Measurements from ENCODE around the gene TWSG1.

Gene TWSG1

DNA sequence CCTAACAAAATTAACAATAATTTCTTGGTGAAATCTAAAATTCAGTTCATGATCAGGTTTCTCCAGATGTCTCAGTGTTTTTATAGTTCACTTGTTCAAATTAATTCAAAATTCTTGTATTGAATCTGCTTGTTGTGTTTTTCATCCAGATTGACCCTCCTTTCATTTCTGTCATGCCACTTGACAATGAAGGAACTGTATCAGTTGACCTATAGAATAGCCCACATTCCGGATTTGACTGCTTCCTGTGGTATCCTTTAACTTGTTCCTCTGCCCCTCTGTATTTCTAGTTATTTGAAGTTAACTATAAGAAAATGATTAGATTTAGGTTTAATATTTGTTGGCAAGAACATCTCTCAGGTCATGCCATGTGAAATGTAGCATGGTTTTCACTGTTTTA, 53.3 kb downstream of the TWSG1 start:
- H3K27ac ChIP-seq (replicated peaks), result no peak overlapping the region
- no peak for TF ChIP-seq SPI1 (IDR thresholded peaks at IDR 0.05; ENCODE audit: borderline replicate concordance, low read depth)
- TF ChIP-seq, protein P1, sequence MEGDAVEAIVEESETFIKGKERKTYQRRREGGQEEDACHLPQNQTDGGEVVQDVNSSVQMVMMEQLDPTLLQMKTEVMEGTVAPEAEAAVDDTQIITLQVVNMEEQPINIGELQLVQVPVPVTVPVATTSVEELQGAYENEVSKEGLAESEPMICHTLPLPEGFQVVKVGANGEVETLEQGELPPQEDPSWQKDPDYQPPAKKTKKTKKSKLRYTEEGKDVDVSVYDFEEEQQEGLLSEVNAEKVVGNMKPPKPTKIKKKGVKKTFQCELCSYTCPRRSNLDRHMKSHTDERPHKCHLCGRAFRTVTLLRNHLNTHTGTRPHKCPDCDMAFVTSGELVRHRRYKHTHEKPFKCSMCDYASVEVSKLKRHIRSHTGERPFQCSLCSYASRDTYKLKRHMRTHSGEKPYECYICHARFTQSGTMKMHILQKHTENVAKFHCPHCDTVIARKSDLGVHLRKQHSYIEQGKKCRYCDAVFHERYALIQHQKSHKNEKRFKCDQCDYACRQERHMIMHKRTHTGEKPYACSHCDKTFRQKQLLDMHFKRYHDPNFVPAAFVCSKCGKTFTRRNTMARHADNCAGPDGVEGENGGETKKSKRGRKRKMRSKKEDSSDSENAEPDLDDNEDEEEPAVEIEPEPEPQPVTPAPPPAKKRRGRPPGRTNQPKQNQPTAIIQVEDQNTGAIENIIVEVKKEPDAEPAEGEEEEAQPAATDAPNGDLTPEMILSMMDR (IDR thresholded peaks at IDR 0.05; ENCODE audit: insufficient read depth, low read length), result no peak
- TF ChIP-seq GABPA (IDR thresholded peaks at IDR 0.05; ENCODE audit: low read depth), result no peak
- no peak for TF ChIP-seq POLR2AphosphoS5 (IDR thresholded peaks at IDR 0.05; ENCODE audit: low read depth)
- TF ChIP-seq, protein P2, sequence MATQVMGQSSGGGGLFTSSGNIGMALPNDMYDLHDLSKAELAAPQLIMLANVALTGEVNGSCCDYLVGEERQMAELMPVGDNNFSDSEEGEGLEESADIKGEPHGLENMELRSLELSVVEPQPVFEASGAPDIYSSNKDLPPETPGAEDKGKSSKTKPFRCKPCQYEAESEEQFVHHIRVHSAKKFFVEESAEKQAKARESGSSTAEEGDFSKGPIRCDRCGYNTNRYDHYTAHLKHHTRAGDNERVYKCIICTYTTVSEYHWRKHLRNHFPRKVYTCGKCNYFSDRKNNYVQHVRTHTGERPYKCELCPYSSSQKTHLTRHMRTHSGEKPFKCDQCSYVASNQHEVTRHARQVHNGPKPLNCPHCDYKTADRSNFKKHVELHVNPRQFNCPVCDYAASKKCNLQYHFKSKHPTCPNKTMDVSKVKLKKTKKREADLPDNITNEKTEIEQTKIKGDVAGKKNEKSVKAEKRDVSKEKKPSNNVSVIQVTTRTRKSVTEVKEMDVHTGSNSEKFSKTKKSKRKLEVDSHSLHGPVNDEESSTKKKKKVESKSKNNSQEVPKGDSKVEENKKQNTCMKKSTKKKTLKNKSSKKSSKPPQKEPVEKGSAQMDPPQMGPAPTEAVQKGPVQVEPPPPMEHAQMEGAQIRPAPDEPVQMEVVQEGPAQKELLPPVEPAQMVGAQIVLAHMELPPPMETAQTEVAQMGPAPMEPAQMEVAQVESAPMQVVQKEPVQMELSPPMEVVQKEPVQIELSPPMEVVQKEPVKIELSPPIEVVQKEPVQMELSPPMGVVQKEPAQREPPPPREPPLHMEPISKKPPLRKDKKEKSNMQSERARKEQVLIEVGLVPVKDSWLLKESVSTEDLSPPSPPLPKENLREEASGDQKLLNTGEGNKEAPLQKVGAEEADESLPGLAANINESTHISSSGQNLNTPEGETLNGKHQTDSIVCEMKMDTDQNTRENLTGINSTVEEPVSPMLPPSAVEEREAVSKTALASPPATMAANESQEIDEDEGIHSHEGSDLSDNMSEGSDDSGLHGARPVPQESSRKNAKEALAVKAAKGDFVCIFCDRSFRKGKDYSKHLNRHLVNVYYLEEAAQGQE (IDR thresholded peaks at IDR 0.05; ENCODE audit: insufficient replicate concordance, low read depth), result no peak
- H3K4me3 ChIP-seq (replicated peaks; ENCODE audit: insufficient read depth, low read length), result no peak overlapping the region
- DNase-seq (ENCODE audit: low read depth in 1 of 2, low spot score in 1 of 2), result no peak
- H3K27me3 ChIP-seq (ENCODE audit: insufficient read depth, poor library complexity, severe bottlenecking), result no peaks in the 10 kb centered on the region

DNA sequence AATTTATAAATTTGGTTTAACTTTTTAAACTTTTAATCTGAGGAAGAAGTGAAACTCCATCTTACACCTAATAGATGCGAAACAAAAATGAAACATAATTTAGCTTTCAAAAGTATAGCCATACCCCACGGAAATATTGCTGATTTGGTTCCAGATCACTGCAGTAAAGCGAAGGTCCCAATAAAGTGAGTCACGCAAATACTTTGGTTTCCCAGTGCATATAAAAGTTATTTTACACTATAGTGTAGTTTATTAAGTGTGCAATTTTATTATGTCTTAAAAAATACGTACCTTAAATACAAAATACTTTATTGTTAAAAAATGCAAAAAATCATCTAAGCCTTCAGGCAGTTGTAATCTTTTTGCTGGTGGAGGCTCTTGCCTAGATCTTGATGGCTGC, 55.1 kb downstream of the TWSG1 start:
- TF ChIP-seq GABPA (IDR thresholded peaks at IDR 0.05; ENCODE audit: low read depth), result no peak
- TF ChIP-seq SPI1 (IDR thresholded peaks at IDR 0.05; ENCODE audit: borderline replicate concordance, low read depth), result no peak
- no peak for TF ChIP-seq POLR2AphosphoS5 (IDR thresholded peaks at IDR 0.05; ENCODE audit: low read depth)
- TF ChIP-seq, protein P2 (IDR thresholded peaks at IDR 0.05; ENCODE audit: insufficient replicate concordance, low read depth), result no peak
- TF ChIP-seq, protein P1 (IDR thresholded peaks at IDR 0.05; ENCODE audit: insufficient read depth, low read length), result no peak
- DNase-seq (ENCODE audit: low read depth in 1 of 2, low spot score in 1 of 2), result no peak
- H3K27ac ChIP-seq (replicated peaks), result no peak overlapping the region

GRCh38 chr18:9392726-9393125, 58.2 kb downstream of the TWSG1 start:
- no peak for DNase-seq (ENCODE audit: low read depth in 1 of 2, low spot score in 1 of 2)
- Histone ChIP-seq H3K27me3 (ENCODE audit: insufficient read depth, poor library complexity, severe bottlenecking) (no peaks in the 10 kb centered on the region), H3K27ac (replicated peaks) (no peak overlapping the region), H3K4me3 (replicated peaks; ENCODE audit: insufficient read depth, low read length) (no peak overlapping the region)
- no peak for TF ChIP-seq SPI1 (IDR thresholded peaks at IDR 0.05; ENCODE audit: borderline replicate concordance, low read depth)
- TF ChIP-seq, protein P1 (IDR thresholded peaks at IDR 0.05; ENCODE audit: insufficient read depth, low read length), result no peak
- no peak for TF ChIP-seq GABPA (IDR thresholded peaks at IDR 0.05; ENCODE audit: low read depth)
- TF ChIP-seq POLR2AphosphoS5 (IDR thresholded peaks at IDR 0.05; ENCODE audit: low read depth), result no peak
- TF ChIP-seq, protein P2 (IDR thresholded peaks at IDR 0.05; ENCODE audit: insufficient replicate concordance, low read depth), result no peak

More for the DNA sequence above, 55.1 kb downstream of the TWSG1 start:
- H3K4me3 ChIP-seq (replicated peaks; ENCODE audit: insufficient read depth, low read length), result no peak overlapping the region
- no peaks in the 10 kb centered on the region for H3K27me3 ChIP-seq (ENCODE audit: insufficient read depth, poor library complexity, severe bottlenecking)
